K562 (cell line): ENCODE measurements around the gene LZTR1. TPM values are rescaled to one million over a fixed set of nuclear protein-coding genes. Genes with fewer than 3 reads are reported as not detected.

Source experiments
- AFF1 ChIP-seq, 2 experiments: fragments of 450-650 bp; IDR thresholded peaks; 2 replicates each; pipeline ENCODE4 v1.6.1; 2018; ENCODE audit warnings: mild to moderate bottlenecking in 2 of 2, low read depth in 1 of 2; ENCODE audit not compliant: partially characterized antibody in 2 of 2
- ARHGAP35 ChIP-seq: fragments of 450-650 bp; IDR thresholded peaks from 2 replicates; pipeline ENCODE4 v1.6.1; 2018; ENCODE audit not compliant: partially characterized antibody
- CBX5 ChIP-seq: IDR thresholded peaks from 2 replicates; pipeline ENCODE4 v1.6.1; 2014; ENCODE audit warnings: low read depth, borderline replicate concordance
- HES1 ChIP-seq: fragments of 450-650 bp; IDR thresholded peaks from 2 replicates; pipeline ENCODE4 v1.6.1; 2016; ENCODE audit warnings: low read depth, mild to moderate bottlenecking, moderate library complexity
- HMG20A ChIP-seq: fragments of 450-650 bp; formaldehyde crosslinking; conservative IDR thresholded peaks from 2 replicates; pipeline ENCODE4 v1.4.0; 2020; ENCODE audit warnings: mild to moderate bottlenecking, mixed read lengths
- LARP7 ChIP-seq: fragments of 450-650 bp; IDR thresholded peaks from 2 replicates; pipeline ENCODE4 v1.6.1; 2016
- MECOM ChIP-seq: fragments of 250-450 bp; sonication (Bioruptor Pico); IDR thresholded peaks from 2 replicates; pipeline ENCODE4 v1.8.0; 2022; ENCODE audit warnings: inconsistent platforms
- PREB ChIP-seq: sonication (generic); formaldehyde crosslinking; IDR thresholded peaks from 2 replicates; pipeline ENCODE4 v1.8.1; 2023; ENCODE audit warnings: mild to moderate bottlenecking, missing genetic modification reagents
- SIRT6 ChIP-seq: IDR thresholded peaks from one replicate; pipeline ENCODE4 v1.6.1; 2012; ENCODE audit warnings: low read depth, mild to moderate bottlenecking, control low read depth, inconsistent platforms, low read length, moderate library complexity
- TEAD2 ChIP-seq: fragments of 450-650 bp; IDR thresholded peaks from 2 replicates; pipeline ENCODE4 v1.6.1; 2016; ENCODE audit warnings: missing genetic modification characterization, control low read depth, missing compliant biosample characterization
- ZBED1 ChIP-seq: IDR thresholded peaks from 2 replicates; pipeline ENCODE4 v1.6.1; 2014
- ZNF212 ChIP-seq: fragments of 450-650 bp; formaldehyde crosslinking; IDR thresholded peaks from 2 replicates; pipeline ENCODE4 v1.4.0; 2020; ENCODE audit warnings: mild to moderate bottlenecking
- ZNF316 ChIP-seq: fragments of 450-650 bp; IDR thresholded peaks from 2 replicates; pipeline ENCODE4 v1.6.1; 2016
- ZNF347 ChIP-seq: fragments of 450-650 bp; formaldehyde crosslinking; IDR thresholded peaks from 2 replicates; pipeline ENCODE4 v1.4.0; 2020; ENCODE audit warnings: low read depth, mild to moderate bottlenecking, moderate library complexity
- polyA plus RNA-seq, 8 experiments: library from polyadenylated mRNA; depleted of rRNA in 4 of 8; stranded (reverse) in 5 of 8; unstranded in 3 of 8; fragments of >200 nt; fragmentation: Nextera tagmentation in 2 of 8; fragmentation: Illumina TruSeq in 1 of 8; extraction: Ambion mirVana in 2 of 8; extraction: Trizol in 1 of 8; gene quantifications; 2 replicates each; pipeline versions ENCODE4 v1.2.1 to v1.2.3, GENCODE V29; 2011 to 2014; ENCODE audit warnings: inconsistent platforms in 1 of 8, missing spikeins in 1 of 8
- total RNA-seq, 7 experiments: library from RNA; depleted of rRNA in 6 of 7; stranded (reverse); fragments of >200 nt in 6 of 7; fragmentation: Illumina TruSeq in 2 of 7; extraction: Trizol in 2 of 7; gene quantifications; 2 replicates each; pipeline versions ENCODE4 v1.2.1 to v1.2.3, GENCODE V29; 2011 to 2021; ENCODE audit warnings: low replicate concordance in 1 of 7
- TF ChIP-seq, protein P1 (sequence below): fragments of 250-450 bp; sonication (Bioruptor Pico); IDR thresholded peaks from 2 replicates; pipeline ENCODE4 v1.8.0; 2022; ENCODE audit warnings: inconsistent platforms
- TF ChIP-seq, protein P2 (sequence below): fragments of 250-450 bp; sonication (Bioruptor Pico); IDR thresholded peaks from 2 replicates; pipeline ENCODE4 v1.8.0; 2022; ENCODE audit warnings: moderate library complexity, mild to moderate bottlenecking, inconsistent platforms
- TF ChIP-seq, protein P3 (sequence below): fragments of 250-450 bp; sonication (Bioruptor Pico); IDR thresholded peaks from 2 replicates; pipeline ENCODE4 v1.5.0; 2020; ENCODE audit warnings: mild to moderate bottlenecking, borderline replicate concordance

LZTR1 gene
- total and polyA plus RNA-seq, 9 of the 15 experiments (the other 6 are each of a cell fraction or from before 2014, with no cell fraction given), result 2.2 to 135 (median 63.0) TPM

GRCh38 chr22:20940186-20940651 is 41.9 kb upstream of the LZTR1 start (continued):
- TF ChIP-seq, protein P1, sequence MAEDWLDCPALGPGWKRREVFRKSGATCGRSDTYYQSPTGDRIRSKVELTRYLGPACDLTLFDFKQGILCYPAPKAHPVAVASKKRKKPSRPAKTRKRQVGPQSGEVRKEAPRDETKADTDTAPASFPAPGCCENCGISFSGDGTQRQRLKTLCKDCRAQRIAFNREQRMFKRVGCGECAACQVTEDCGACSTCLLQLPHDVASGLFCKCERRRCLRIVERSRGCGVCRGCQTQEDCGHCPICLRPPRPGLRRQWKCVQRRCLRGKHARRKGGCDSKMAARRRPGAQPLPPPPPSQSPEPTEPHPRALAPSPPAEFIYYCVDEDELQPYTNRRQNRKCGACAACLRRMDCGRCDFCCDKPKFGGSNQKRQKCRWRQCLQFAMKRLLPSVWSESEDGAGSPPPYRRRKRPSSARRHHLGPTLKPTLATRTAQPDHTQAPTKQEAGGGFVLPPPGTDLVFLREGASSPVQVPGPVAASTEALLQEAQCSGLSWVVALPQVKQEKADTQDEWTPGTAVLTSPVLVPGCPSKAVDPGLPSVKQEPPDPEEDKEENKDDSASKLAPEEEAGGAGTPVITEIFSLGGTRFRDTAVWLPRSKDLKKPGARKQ (CRISPR knock-in tag), result 0 out of 2 replicates have a peak, but pooled peaks have one; percentile 30
- TF ChIP-seq SIRT6 (no peak), AFF1 (IDR thresholded peaks at IDR 0.05; ENCODE audit: low read depth in 1 of 2, partially characterized antibody in 2 of 2) (no peak), MECOM (CRISPR knock-in tag) (0 out of 2 replicates have a peak, but pooled peaks have one; percentile 7), ZNF347 (CRISPR knock-in tag) (no peak), ARHGAP35 (peak; percentile 28), ZNF212 (no peak), TEAD2 (tag) (0 out of 2 replicates have a peak, but pooled peaks have one; percentile 11), HES1 (no peak), PREB (CRISPR knock-in tag) (0 out of 2 replicates have a peak, but pooled peaks have one; percentile 63), ZBED1 (no peak), LARP7 (0 out of 2 replicates have a peak, but pooled peaks have one; percentile 13), HMG20A (CRISPR knock-in tag) (no peak), ZNF316 (peak; percentile 48), CBX5 (no peak)
- TF ChIP-seq, protein P2, sequence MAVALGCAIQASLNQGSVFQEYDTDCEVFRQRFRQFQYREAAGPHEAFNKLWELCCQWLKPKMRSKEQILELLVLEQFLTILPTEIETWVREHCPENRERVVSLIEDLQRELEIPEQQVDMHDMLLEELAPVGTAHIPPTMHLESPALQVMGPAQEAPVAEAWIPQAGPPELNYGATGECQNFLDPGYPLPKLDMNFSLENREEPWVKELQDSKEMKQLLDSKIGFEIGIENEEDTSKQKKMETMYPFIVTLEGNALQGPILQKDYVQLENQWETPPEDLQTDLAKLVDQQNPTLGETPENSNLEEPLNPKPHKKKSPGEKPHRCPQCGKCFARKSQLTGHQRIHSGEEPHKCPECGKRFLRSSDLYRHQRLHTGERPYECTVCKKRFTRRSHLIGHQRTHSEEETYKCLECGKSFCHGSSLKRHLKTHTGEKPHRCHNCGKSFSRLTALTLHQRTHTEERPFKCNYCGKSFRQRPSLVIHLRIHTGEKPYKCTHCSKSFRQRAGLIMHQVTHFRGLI (CRISPR knock-in tag), result no peak
- TF ChIP-seq, protein P3, sequence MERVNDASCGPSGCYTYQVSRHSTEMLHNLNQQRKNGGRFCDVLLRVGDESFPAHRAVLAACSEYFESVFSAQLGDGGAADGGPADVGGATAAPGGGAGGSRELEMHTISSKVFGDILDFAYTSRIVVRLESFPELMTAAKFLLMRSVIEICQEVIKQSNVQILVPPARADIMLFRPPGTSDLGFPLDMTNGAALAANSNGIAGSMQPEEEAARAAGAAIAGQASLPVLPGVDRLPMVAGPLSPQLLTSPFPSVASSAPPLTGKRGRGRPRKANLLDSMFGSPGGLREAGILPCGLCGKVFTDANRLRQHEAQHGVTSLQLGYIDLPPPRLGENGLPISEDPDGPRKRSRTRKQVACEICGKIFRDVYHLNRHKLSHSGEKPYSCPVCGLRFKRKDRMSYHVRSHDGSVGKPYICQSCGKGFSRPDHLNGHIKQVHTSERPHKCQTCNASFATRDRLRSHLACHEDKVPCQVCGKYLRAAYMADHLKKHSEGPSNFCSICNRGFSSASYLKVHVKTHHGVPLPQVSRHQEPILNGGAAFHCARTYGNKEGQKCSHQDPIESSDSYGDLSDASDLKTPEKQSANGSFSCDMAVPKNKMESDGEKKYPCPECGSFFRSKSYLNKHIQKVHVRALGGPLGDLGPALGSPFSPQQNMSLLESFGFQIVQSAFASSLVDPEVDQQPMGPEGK, result no peak
